SH-SY5Y (cell line): ENCODE data around the gene MBP.

ENCODE experiments used
- GATA2 ChIP-seq: IDR thresholded peaks from 2 replicates; pipeline ENCODE4 v1.6.1; 2011; ENCODE audit warnings: mild to moderate bottlenecking, low read depth, low read length
- GATA3 ChIP-seq: IDR thresholded peaks from 2 replicates; pipeline ENCODE4 v1.6.1; 2011; ENCODE audit warnings: low read depth, mild to moderate bottlenecking, low read length, moderate library complexity

GRCh38 chr18:77103187-77103850 lies 29.3 kb downstream of the MBP start:
- TF ChIP-seq GATA2 (no peak), GATA3 (no peak)
